Chondrocyte (in vitro differentiated cells): ENCODE measurements around the gene SYCE3. TPM values are rescaled to one million over a fixed set of nuclear protein-coding genes. Genes with fewer than 3 reads are reported as not detected.
A peak's percentile ranks its signal among the peaks of the same experiment; 100 is the strongest.

Experiments used
- DNase-seq: peaks from one replicate; pipeline ENCODE4 v3.0.0; 2021; ENCODE audit warnings: mixed read lengths, low spot score
- H3K27ac Mint-ChIP-seq: one replicate; pipeline ENCODE4 v1.8.0; 2021; ENCODE audit warnings: mild to moderate bottlenecking, moderate library complexity, mixed read lengths; ENCODE audit not compliant: unreplicated experiment
- H3K27me3 Mint-ChIP-seq: 2 replicates; pipeline ENCODE4 v1.8.0; 2021; ENCODE audit warnings: low read depth, mixed read lengths
- H3K36me3 Mint-ChIP-seq: 2 replicates; pipeline ENCODE4 v1.8.0; 2021; ENCODE audit warnings: low read depth, mixed read lengths
- H3K4me1 Mint-ChIP-seq: 2 replicates; pipeline ENCODE4 v1.8.0; 2021; ENCODE audit warnings: low read depth, mild to moderate bottlenecking, mixed read lengths
- H3K4me3 Mint-ChIP-seq: one replicate; pipeline ENCODE4 v1.8.0; 2021; ENCODE audit warnings: mild to moderate bottlenecking, moderate library complexity, mixed read lengths; ENCODE audit not compliant: unreplicated experiment
- H3K9me3 Mint-ChIP-seq: 2 replicates; pipeline ENCODE4 v1.8.0; 2021; ENCODE audit warnings: low read depth, mixed read lengths
- CTCF ChIP-seq: fragments of 200-600 bp; sonication (generic); IDR thresholded peaks from 2 replicates; pipeline ENCODE4 v1.5.0; 2021; ENCODE audit warnings: antibody characterized with exemption, mild to moderate bottlenecking, moderate library complexity
- total RNA-seq: library from RNA; stranded (reverse); gene quantifications from 3 replicates; pipeline ENCODE4 v1.2.1, GENCODE V29; 2021

Gene SYCE3
- total RNA-seq, 1 donor from 2014 or later, result not detected

DNA sequence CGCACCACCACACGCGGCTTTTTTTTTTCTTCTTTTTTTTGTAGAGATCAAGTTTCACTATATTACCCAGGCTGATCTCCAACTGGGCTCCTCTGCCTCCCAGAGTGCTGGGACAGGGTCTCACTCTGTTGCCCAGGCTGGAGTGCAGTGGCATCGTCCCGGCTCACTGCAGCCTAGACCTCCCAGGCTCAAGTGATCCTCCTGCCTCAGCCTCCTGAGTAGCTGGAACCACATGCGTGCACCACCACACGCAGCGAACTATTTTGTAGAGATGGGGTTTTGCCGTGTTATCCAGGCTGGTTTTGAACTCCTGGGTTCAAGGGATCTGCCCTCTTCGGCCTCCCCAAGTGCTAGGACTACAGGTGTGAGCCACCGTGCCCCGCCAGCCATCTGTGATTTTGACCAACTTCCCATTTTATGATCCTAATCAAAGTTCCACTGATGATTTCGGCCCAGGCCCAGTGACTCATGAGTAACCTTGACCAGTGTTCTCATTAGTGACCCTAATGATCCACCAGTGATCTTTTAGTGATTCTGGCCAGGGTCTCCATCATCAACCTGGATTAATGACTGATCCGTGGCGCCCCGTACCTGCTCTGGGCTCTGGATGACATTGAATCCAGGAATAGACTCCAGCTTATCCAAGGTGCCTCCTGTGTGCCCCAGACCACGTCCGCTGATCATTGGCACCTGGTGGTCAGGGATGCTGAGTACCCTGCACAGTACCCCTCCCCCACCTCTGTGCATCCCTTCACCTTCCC is 34.6 kb downstream of the SYCE3 start:
- Mint-ChIP-seq H3K27me3 (no peaks in the 10 kb centered on the region), H3K4me3 (peak overlapping the region; percentile 70)

GRCh38 chr22:50526834-50527801 is 35.6 kb downstream of the SYCE3 start:
- peak; percentile 95 for DNase-seq
- H3K36me3 Mint-ChIP-seq, result peaks cover 3% of the 10 kb centered on the region

More for the DNA sequence above, 34.6 kb downstream of the SYCE3 start:
- Mint-ChIP-seq H3K36me3 (peaks cover 3% of the 10 kb centered on the region), H3K9me3 (no peaks in the 10 kb centered on the region), H3K27ac (peak overlapping the region; percentile 92), H3K4me1 (peaks cover 49% of the 10 kb centered on the region)
- TF ChIP-seq CTCF, result no peak
- DNase-seq, result no peak

GRCh38 chr22:50526108-50526833 is 36.4 kb downstream of the SYCE3 start:
- Mint-ChIP-seq H3K4me3 (peak overlapping the region; percentile 70), H3K4me1 (peaks cover 49% of the 10 kb centered on the region), H3K27ac (peak overlapping the region; percentile 92), H3K36me3 (peaks cover 3% of the 10 kb centered on the region), H3K27me3 (no peaks in the 10 kb centered on the region), H3K9me3 (no peaks in the 10 kb centered on the region)
- peak; percentile 92 for DNase-seq
- peak; percentile 79 for TF ChIP-seq CTCF

More at GRCh38 chr22:50526834-50527801, 35.6 kb downstream of the SYCE3 start:
- Mint-ChIP-seq H3K4me3 (peak overlapping the region; percentile 70), H3K27ac (peak overlapping the region; percentile 92), H3K9me3 (no peaks in the 10 kb centered on the region), H3K27me3 (no peaks in the 10 kb centered on the region), H3K4me1 (peaks cover 49% of the 10 kb centered on the region)
- no peak for TF ChIP-seq CTCF

GRCh38 chr22:50525858-50526107 is 36.9 kb downstream of the SYCE3 start:
- no peak for DNase-seq
- H3K4me3 Mint-ChIP-seq, result peak overlapping the region; percentile 95
- TF ChIP-seq CTCF, result no peak
- H3K27me3 Mint-ChIP-seq, result no peaks in the 10 kb centered on the region
- no peaks in the 10 kb centered on the region for H3K9me3 Mint-ChIP-seq
- peaks cover 46% of the 10 kb centered on the region for H3K4me1 Mint-ChIP-seq
- peaks cover 3% of the 10 kb centered on the region for H3K36me3 Mint-ChIP-seq
- H3K27ac Mint-ChIP-seq, result no peak overlapping the region
